GM12878 (cell line): ENCODE data around the gene COPZ2. TPM values are rescaled to one million over a fixed set of nuclear protein-coding genes. Genes with fewer than 3 reads are reported as not detected.

Experiments used
- ATAC-seq: fragments of 200-7000 bp; cut with Tn5 transposase; 3 replicates; pipeline ENCODE4 v1.9.1; 2020; ENCODE audit warnings: mild to moderate bottlenecking, moderate library complexity
- BruUV-seq: library from RNA; stranded (reverse); fragments of 400-500 nt; replicated peaks from 2 replicates; lab custom pipeline; 2021; lab: Mats Ljungman, UMichigan
- CTCF ChIA-PET: fragments of 300-600 bp; sonication (Branson Sonifier 250); formaldehyde crosslinking; extraction: SDS; loops from one replicate; lab custom pipeline; 2021; ENCODE audit warnings: inconsistent platforms; lab: Yijun Ruan, JAX
- POLR2A ChIA-PET: fragments of 350-600 bp; formaldehyde crosslinking; extraction: SDS; loops from one replicate; lab custom pipeline; 2021; ENCODE audit warnings: inconsistent platforms; lab: Charles Lee
- RAD21 ChIA-PET: fragments of 300-600 bp; sonication (Branson Sonifier 250); formaldehyde crosslinking; loops from one replicate; lab custom pipeline; 2023; ENCODE audit warnings: antibody characterized with exemption; ENCODE audit not compliant: unreplicated experiment; lab: Charles Lee
- SMC1A ChIA-PET: fragments of 300-600 bp; sonication (Branson Sonifier 250); formaldehyde crosslinking; loops from one replicate; lab custom pipeline; 2023; ENCODE audit not compliant: unreplicated experiment, uncharacterized antibody; lab: Charles Lee
- DNase-seq: peaks from one replicate; pipeline ENCODE4 v3.0.0-alpha.2; 2011; ENCODE audit warnings: low read depth, low spot score
- FAIRE-seq: peaks from 3 replicates; lab custom pipeline; 2011; peaks lifted over from hg19 to GRCh38; lab: Jason Lieb, UNC
- H2AFZ ChIP-seq: 2 replicates; pipeline ENCODE4 v1.6.0; 2011; ENCODE audit warnings: low read depth, low read length, control low read depth; ENCODE audit not compliant: control insufficient read depth
- H3K27ac ChIP-seq: 2 replicates; pipeline ENCODE4 v1.5.1; 2011; ENCODE audit warnings: control low read depth; ENCODE audit not compliant: control insufficient read depth, insufficient read depth
- H3K27me3 ChIP-seq, 2 experiments: replicated peaks in 1 of 2; 2 replicates each; pipeline versions ENCODE4 v1.6.0 to v1.6.1; 2011; ENCODE audit warnings: low read length in 1 of 2; ENCODE audit not compliant: control insufficient read depth in 2 of 2, insufficient read depth in 2 of 2
- H3K36me3 ChIP-seq, 2 experiments: 2 replicates each; pipeline ENCODE4 v1.5.1; 2011; ENCODE audit warnings: low read length in 1 of 2; ENCODE audit not compliant: control insufficient read depth in 2 of 2, insufficient read depth in 2 of 2
- H3K4me1 ChIP-seq: 2 replicates; pipeline ENCODE4 v1.6.1; 2011; ENCODE audit warnings: mild to moderate bottlenecking, low read length, moderate library complexity, mixed read lengths; ENCODE audit not compliant: control insufficient read depth, insufficient read depth
- H3K4me2 ChIP-seq: 2 replicates; pipeline ENCODE4 v1.6.0; 2011; ENCODE audit warnings: control low read depth; ENCODE audit not compliant: control insufficient read depth, insufficient read depth
- H3K4me3 ChIP-seq: fragments of 200-600 bp; sonication (generic); 2 replicates; pipeline ENCODE4 v1.5.1; 2016
- H3K79me2 ChIP-seq: 2 replicates; pipeline ENCODE4 v1.6.0; 2011; ENCODE audit warnings: low read length; ENCODE audit not compliant: control insufficient read depth, insufficient read depth
- H3K9ac ChIP-seq: 2 replicates; pipeline ENCODE4 v1.8.0; 2011; ENCODE audit warnings: low read length, control low read depth, mixed read lengths; ENCODE audit not compliant: control insufficient read depth, insufficient read depth
- H3K9me3 ChIP-seq: replicated peaks from 3 replicates; pipeline ENCODE4 v1.5.1; 2011; ENCODE audit warnings: mild to moderate bottlenecking, low read length; ENCODE audit not compliant: control insufficient read depth, insufficient read depth
- H4K20me1 ChIP-seq: 2 replicates; pipeline ENCODE4 v1.6.0; 2011; ENCODE audit not compliant: control insufficient read depth, insufficient read depth
- HCFC1 ChIP-seq: fragments of 150-350 bp; IDR thresholded peaks from 2 replicates; pipeline ENCODE4 v1.6.1; 2014; ENCODE audit warnings: low read length
- MYC ChIP-seq: IDR thresholded peaks from 2 replicates; pipeline ENCODE4 v1.6.1; 2011; ENCODE audit warnings: mild to moderate bottlenecking, low read length, moderate library complexity, inconsistent platforms; ENCODE audit not compliant: insufficient read depth, insufficient replicate concordance, insufficient read length, severe bottlenecking
- NBN ChIP-seq: fragments of 450-650 bp; IDR thresholded peaks from 2 replicates; pipeline ENCODE4 v1.6.1; 2016
- RFX5 ChIP-seq: IDR thresholded peaks from 2 replicates; pipeline ENCODE4 v1.6.1; 2011; ENCODE audit warnings: low read depth, low read length, improper control_type of control experiment
- SIX5 ChIP-seq: IDR thresholded peaks from 2 replicates; pipeline ENCODE4 v1.6.1; 2011; ENCODE audit warnings: mild to moderate bottlenecking, low read depth, low read length, moderate library complexity; ENCODE audit not compliant: severe bottlenecking
- SREBF1 ChIP-seq: IDR thresholded peaks from 2 replicates; pipeline ENCODE4 v1.6.1; 2012; ENCODE audit warnings: mild to moderate bottlenecking, low read length
- WGBS: methylation state at CpG from one replicate; pipeline ENCODE4 v1.1.6; 2016; ENCODE audit warnings: low lambda C conversion rate; ENCODE audit not compliant: insufficient replicate concordance, insufficient coverage; ENCODE audit errors: missing lambda C conversion rate; 5-methylcytosine and 5-hydroxymethylcytosine counted together
- in situ Hi-C: fragments of 300-500 bp; cut with MboI; formaldehyde crosslinking; loops from 9 replicates; pipeline ENCODE4 v1.14.3; 2018; ENCODE audit warnings: mixed read lengths
- intact Hi-C: fragments of 100-400 bp; cut with micrococcal nuclease; formaldehyde crosslinking; loops from one replicate; pipeline ENCODE4 v1.14.2; 2022; ENCODE audit not compliant: unreplicated experiment
- polyA plus RNA-seq, 11 experiments: library from polyadenylated mRNA; depleted of rRNA in 4 of 11; unstranded in 6 of 11; stranded (reverse) in 5 of 11; fragments of >200 nt; fragmentation: Nextera tagmentation in 4 of 11; fragmentation: Illumina TruSeq in 1 of 11; extraction: Ambion mirVana in 4 of 11; extraction: Trizol in 1 of 11; gene quantifications; 1 replicate in 1 of 11; 2 replicates in 10 of 11; pipeline versions ENCODE4 v1.2.1 to v1.2.3, GENCODE V29; 2011 to 2016; ENCODE audit warnings: inconsistent platforms in 2 of 11, missing spikeins in 2 of 11, low read depth in 1 of 11
- total RNA-seq, 4 experiments: library from RNA; depleted of rRNA in 3 of 4; stranded (reverse); fragments of >200 nt in 3 of 4; fragmentation: Illumina TruSeq in 1 of 4; extraction: Trizol in 1 of 4; gene quantifications; 2 replicates each; pipeline versions ENCODE4 v1.2.1 to v1.2.3, GENCODE V29; 2013 to 2021
- TF ChIP-seq, protein P1 (sequence below): fragments of 450-650 bp; IDR thresholded peaks from 2 replicates; pipeline ENCODE4 v1.6.1; 2017; ENCODE audit warnings: antibody characterized with exemption, mild to moderate bottlenecking, moderate library complexity
- TF ChIP-seq, protein P2 (sequence below): IDR thresholded peaks from 2 replicates; pipeline ENCODE4 v1.6.1; 2012; ENCODE audit warnings: low read depth, low read length, improper control_type of control experiment
- TF ChIP-seq, protein P3 (sequence below): fragments of 450-650 bp; IDR thresholded peaks from 2 replicates; pipeline ENCODE4 v1.6.1; 2016; ENCODE audit warnings: mild to moderate bottlenecking
- TF ChIP-seq, protein P4 (sequence below): IDR thresholded peaks from 2 replicates; pipeline ENCODE4 v1.6.1; 2011; ENCODE audit warnings: borderline replicate concordance, low read depth, mild to moderate bottlenecking, moderate library complexity, low read length; ENCODE audit not compliant: insufficient read depth, poor library complexity, severe bottlenecking
- TF ChIP-seq, protein P5 (sequence below): fragments of 450-650 bp; IDR thresholded peaks from 2 replicates; pipeline ENCODE4 v1.6.1; 2017; ENCODE audit warnings: mild to moderate bottlenecking, moderate library complexity

The COPZ2 gene
- total and polyA plus RNA-seq, 10 of the 15 experiments (the other 5 are each of a cell fraction or from before 2014, with no cell fraction given) = 0.20 to 4.3 (median 2.6) TPM

DNA sequence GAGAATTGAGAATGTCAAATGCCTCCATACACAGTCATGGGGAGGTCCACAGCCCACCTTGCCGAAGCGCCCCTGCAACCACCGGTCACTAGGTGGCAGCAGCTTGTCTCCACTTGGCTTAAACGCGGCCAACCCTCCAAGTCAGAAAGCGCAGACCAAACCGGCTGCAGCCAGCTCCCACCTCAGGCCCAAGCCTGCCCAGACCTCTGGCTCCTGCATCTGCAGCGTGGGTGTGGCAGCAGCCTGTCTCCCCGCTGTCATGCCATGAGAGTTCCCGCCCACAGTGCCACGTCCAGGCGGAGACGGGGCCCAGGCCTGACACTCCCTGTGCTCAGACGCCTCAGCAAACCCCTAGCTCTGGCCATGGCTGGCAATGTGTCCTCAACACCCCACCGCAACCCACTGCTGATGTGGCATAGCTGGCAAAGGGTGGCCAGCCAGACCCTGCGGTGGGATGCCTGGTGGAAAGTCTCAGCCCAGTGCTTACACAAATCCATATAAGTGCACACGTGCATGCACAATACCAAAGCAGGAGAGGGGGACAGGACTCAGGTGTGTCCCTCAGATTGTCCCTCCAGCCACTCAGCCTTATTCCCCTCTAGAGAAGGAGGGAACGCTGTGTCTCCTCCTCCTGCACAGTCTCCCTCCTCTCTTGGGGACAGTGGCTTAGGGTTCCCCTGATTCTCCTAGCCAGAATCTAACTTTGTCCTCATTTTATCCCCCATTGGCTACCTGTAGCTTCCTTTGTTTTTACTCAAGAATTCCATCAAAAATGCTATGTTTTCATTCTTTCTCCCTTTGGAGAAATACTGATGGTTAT is 10.9 kb downstream of the COPZ2 start:
- Histone ChIP-seq H3K4me3 (no peak overlapping the region), H3K4me1 (peaks cover 27% of the 10 kb centered on the region), H3K9ac (peak overlapping the region; percentile 22; the same call in 1 of the 2 replicates), H3K79me2 (no peaks in the 10 kb centered on the region), H3K9me3 (no peaks in the 10 kb centered on the region), H3K36me3 (no peaks in the 10 kb centered on the region), H3K4me2 (peak overlapping the region; percentile 57), H2AFZ (peak overlapping the region; percentile 62), H4K20me1 (peaks cover 5% of the 10 kb centered on the region; the same call in 1 of the 2 replicates), H3K27ac (no peak overlapping the region), H3K27me3 (no peaks in the 10 kb centered on the region; a peak in 1 of 4 replicates)
- peak; percentile 84 for FAIRE-seq
- SMC1A ChIA-PET = interaction anchor here (1.0 to 7.4 kb wide), 24 partner anchors 9 to 851 kb away, joined by 3 to 100 read pairs (median 6); partner anchors contain the start of gene NFE2L1
- RAD21 ChIA-PET = interaction anchor here (0.6 to 5.1 kb wide), 23 partner anchors 10 to 592 kb away, joined by 3 to 117 read pairs (median 4); partner anchors contain the start of genes CBX1, CDK5RAP3, COPZ2 and HOXB5
- peak; percentile 70 for ATAC-seq
- no TSS peak for BruUV-seq
- POLR2A ChIA-PET = interaction anchor here (0.6 to 3.7 kb wide), 8 partner anchors 10 to 86 kb away, joined by 3 to 29 read pairs (median 4); partner anchors contain the start of gene NFE2L1
- in situ Hi-C loops (loop anchor here (5.0 kb wide), 2 partner anchors 41 to 111 kb away; no protein-coding TSS in a partner anchor), intact Hi-C loops (loop anchor here (1.0 to 5.0 kb wide), 4 partner anchors 22 to 592 kb away; partner anchors contain the start of gene NFE2L1)
- peak; percentile 34 for DNase-seq
- WGBS = 22% methylated on average over 18 of the region's 18 CpGs
- CTCF ChIA-PET = interaction anchor here (0.6 to 7.9 kb wide), 37 partner anchors 9 to 592 kb away, joined by 3 to 176 read pairs (median 6); partner anchors contain the start of genes CBX1, CDK5RAP3, COPZ2 and NFE2L1
- TF ChIP-seq, protein P1, sequence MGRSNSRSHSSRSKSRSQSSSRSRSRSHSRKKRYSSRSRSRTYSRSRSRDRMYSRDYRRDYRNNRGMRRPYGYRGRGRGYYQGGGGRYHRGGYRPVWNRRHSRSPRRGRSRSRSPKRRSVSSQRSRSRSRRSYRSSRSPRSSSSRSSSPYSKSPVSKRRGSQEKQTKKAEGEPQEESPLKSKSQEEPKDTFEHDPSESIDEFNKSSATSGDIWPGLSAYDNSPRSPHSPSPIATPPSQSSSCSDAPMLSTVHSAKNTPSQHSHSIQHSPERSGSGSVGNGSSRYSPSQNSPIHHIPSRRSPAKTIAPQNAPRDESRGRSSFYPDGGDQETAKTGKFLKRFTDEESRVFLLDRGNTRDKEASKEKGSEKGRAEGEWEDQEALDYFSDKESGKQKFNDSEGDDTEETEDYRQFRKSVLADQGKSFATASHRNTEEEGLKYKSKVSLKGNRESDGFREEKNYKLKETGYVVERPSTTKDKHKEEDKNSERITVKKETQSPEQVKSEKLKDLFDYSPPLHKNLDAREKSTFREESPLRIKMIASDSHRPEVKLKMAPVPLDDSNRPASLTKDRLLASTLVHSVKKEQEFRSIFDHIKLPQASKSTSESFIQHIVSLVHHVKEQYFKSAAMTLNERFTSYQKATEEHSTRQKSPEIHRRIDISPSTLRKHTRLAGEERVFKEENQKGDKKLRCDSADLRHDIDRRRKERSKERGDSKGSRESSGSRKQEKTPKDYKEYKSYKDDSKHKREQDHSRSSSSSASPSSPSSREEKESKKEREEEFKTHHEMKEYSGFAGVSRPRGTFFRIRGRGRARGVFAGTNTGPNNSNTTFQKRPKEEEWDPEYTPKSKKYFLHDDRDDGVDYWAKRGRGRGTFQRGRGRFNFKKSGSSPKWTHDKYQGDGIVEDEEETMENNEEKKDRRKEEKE = no peak
- TF ChIP-seq NBN (no peak), SREBF1 (no peak), HCFC1 (no peak), RFX5 (no peak), MYC (no peak), SIX5 (no peak)
- TF ChIP-seq, protein P2, sequence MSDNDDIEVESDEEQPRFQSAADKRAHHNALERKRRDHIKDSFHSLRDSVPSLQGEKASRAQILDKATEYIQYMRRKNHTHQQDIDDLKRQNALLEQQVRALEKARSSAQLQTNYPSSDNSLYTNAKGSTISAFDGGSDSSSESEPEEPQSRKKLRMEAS = no peak
- TF ChIP-seq, protein P3, sequence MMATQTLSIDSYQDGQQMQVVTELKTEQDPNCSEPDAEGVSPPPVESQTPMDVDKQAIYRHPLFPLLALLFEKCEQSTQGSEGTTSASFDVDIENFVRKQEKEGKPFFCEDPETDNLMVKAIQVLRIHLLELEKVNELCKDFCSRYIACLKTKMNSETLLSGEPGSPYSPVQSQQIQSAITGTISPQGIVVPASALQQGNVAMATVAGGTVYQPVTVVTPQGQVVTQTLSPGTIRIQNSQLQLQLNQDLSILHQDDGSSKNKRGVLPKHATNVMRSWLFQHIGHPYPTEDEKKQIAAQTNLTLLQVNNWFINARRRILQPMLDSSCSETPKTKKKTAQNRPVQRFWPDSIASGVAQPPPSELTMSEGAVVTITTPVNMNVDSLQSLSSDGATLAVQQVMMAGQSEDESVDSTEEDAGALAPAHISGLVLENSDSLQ = no peak
- TF ChIP-seq, protein P4, sequence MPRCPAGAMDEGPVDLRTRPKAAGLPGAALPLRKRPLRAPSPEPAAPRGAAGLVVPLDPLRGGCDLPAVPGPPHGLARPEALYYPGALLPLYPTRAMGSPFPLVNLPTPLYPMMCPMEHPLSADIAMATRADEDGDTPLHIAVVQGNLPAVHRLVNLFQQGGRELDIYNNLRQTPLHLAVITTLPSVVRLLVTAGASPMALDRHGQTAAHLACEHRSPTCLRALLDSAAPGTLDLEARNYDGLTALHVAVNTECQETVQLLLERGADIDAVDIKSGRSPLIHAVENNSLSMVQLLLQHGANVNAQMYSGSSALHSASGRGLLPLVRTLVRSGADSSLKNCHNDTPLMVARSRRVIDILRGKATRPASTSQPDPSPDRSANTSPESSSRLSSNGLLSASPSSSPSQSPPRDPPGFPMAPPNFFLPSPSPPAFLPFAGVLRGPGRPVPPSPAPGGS = no peak
- TF ChIP-seq, protein P5, sequence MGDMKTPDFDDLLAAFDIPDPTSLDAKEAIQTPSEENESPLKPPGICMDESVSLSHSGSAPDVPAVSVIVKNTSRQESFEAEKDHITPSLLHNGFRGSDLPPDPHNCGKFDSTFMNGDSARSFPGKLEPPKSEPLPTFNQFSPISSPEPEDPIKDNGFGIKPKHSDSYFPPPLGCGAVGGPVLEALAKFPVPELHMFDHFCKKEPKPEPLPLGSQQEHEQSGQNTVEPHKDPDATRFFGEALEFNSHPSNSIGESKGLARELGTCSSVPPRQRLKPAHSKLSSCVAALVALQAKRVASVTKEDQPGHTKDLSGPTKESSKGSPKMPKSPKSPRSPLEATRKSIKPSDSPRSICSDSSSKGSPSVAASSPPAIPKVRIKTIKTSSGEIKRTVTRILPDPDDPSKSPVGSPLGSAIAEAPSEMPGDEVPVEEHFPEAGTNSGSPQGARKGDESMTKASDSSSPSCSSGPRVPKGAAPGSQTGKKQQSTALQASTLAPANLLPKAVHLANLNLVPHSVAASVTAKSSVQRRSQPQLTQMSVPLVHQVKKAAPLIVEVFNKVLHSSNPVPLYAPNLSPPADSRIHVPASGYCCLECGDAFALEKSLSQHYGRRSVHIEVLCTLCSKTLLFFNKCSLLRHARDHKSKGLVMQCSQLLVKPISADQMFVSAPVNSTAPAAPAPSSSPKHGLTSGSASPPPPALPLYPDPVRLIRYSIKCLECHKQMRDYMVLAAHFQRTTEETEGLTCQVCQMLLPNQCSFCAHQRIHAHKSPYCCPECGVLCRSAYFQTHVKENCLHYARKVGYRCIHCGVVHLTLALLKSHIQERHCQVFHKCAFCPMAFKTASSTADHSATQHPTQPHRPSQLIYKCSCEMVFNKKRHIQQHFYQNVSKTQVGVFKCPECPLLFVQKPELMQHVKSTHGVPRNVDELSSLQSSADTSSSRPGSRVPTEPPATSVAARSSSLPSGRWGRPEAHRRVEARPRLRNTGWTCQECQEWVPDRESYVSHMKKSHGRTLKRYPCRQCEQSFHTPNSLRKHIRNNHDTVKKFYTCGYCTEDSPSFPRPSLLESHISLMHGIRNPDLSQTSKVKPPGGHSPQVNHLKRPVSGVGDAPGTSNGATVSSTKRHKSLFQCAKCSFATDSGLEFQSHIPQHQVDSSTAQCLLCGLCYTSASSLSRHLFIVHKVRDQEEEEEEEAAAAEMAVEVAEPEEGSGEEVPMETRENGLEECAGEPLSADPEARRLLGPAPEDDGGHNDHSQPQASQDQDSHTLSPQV = no peak
